HG03039 (cell line): Measurements from ENCODE around the gene CCDC69.

ENCODE experiments used
- ATAC-seq: cut with Tn5 transposase; IDR thresholded peaks from one replicate; pipeline ENCODE4 v1.9.1; 2021; ENCODE audit warnings: mild to moderate bottlenecking, moderate library complexity; ENCODE audit not compliant: unreplicated experiment

CCDC69 gene

DNA sequence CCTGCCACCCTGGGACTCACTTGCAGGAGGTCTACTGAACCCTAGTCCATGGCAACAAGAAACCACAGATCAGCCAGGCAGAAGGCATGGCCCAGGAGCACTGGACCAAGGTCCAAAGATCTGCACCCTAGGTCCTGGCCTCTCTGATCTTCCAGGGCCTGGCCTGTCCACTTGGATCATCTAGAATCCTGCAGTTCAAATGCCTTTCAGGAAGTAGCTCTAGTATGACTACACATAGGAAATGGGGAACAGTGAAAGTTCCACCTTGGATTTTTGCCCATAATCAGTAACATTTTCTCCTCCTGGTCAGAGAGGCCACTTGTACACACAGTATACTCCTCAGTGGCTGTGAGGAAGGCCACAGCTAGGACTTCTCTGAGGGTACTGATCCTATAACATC, 77.8 kb downstream of the CCDC69 start:
- ATAC-seq, result no peak

GRCh38 chr5:151144922-151145321, 79.0 kb downstream of the CCDC69 start:
- no peak for ATAC-seq

- ATAC-seq, result no peak
Observed at GRCh38 chr5:151144275-151144674, 79.6 kb downstream of the CCDC69 start.

DNA sequence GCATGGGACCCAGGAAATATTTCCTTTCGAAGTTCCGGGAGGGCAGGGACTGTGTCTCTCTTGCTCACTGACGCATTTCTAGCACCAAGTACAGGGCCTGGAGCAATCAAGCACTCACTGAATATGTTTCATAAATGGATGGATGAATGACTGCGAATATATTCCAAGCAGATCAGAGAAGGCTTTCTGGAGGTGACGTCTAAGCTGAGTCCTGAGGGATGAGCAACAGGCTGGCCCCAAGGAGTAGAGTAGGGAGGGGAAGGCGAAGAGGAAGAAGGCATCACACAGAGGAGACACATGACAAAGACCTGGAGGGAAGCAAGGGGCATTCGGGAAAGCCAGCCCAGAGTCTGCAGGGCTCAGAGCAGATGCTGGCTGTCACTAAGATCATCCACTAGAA, 80.2 kb downstream of the CCDC69 start:
- no peak for ATAC-seq

DNA sequence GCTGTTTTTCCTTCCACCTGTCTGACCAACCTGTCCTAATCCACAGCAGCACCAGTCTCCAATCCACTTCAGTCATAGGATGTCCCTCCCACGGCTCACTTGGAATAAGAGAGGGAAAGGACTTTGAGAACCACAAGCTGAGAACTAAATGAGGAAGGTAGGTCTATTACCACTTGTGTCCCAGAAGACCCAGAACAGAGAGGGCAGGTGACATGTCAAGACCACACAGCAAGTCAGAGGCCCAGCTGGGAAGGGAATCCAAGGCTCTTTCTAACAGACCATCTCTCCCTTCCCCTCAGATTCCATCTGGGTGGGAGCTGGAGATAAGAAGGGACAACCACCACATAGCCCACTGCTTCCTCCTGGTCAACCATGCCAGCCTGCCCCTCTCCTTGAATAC, 81.0 kb downstream of the CCDC69 start:
- no peak for ATAC-seq

GRCh38 chr5:151141535-151141934, 82.4 kb downstream of the CCDC69 start:
- ATAC-seq, result peak; percentile 77

- no peak for ATAC-seq
Observed at GRCh38 chr5:151140686-151141459, 83.0 kb downstream of the CCDC69 start.

- ATAC-seq, result no peak
Observed at GRCh38 chr5:151139646-151140045, 84.2 kb downstream of the CCDC69 start.

- ATAC-seq, result no peak
Observed at GRCh38 chr5:151139015-151139414, 84.9 kb downstream of the CCDC69 start.

GRCh38 chr5:151138114-151138513, 85.8 kb downstream of the CCDC69 start:
- ATAC-seq, result no peak

- ATAC-seq, result no peak
Observed at GRCh38 chr5:151137067-151137825, 86.6 kb downstream of the CCDC69 start.

DNA sequence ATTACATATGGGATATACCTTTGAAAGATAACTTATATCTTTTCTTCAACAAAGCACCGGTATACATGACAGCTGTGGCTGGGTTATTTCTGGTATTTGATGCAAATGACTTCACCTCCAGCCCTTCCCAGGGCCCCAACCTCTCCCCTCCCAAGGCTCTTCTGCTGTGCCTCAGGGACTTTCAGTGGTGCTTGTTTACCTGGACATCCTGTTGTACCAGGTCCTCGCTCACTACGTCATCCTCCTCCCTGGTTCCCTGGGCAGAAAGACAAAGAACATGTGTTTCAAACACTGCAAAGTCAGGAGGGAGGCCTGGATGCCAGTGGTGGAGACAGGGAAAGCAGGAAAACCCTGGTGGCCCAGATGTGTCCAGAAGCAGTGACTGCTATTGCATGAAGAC, 89.7 kb downstream of the CCDC69 start:
- ATAC-seq, result peak; percentile 63

GRCh38 chr5:151132963-151133362, 90.9 kb downstream of the CCDC69 start:
- no peak for ATAC-seq
